Upper lobe of left lung (tissue), 6 donors: ENCODE results near the gene FKTN. TPM values are rescaled to one million over a fixed set of nuclear protein-coding genes. Genes with fewer than 3 reads are reported as not detected.

Source experiments
- ATAC-seq, 2 donors: fragments of 200-7000 bp; cut with Tn5 transposase; one replicate each; pipeline ENCODE4 v1.9.1; 2022; ENCODE audit warnings: mild to moderate bottlenecking in 2 of 2, moderate library complexity in 2 of 2; ENCODE audit not compliant: low FRiP score in 2 of 2
- DNase-seq, 2 donors: peaks; one replicate each; pipeline ENCODE4 v3.0.0-alpha.2; 2019 to 2020
- H3K27ac ChIP-seq, 4 donors: fragments of 200-600 bp; sonication (generic); one replicate each; pipeline ENCODE4 v1.5.1; 2016 to 2019
- H3K27me3 ChIP-seq, 4 donors: fragments of 200-600 bp; sonication (generic); one replicate each; pipeline ENCODE4 v1.5.1; 2017 to 2019
- H3K36me3 ChIP-seq, 4 donors: fragments of 200-600 bp; sonication (generic); one replicate each; pipeline ENCODE4 v1.5.1; 2016 to 2019
- H3K4me1 ChIP-seq, 4 donors: fragments of 200-600 bp; sonication (generic); one replicate each; pipeline ENCODE4 v1.5.1; 2018 to 2019
- H3K4me3 ChIP-seq, 4 donors: fragments of 200-600 bp; sonication (generic); one replicate each; pipeline ENCODE4 v1.5.1; 2017 to 2019; ENCODE audit warnings: mild to moderate bottlenecking in 2 of 4, moderate library complexity in 1 of 4
- H3K9me3 ChIP-seq, 4 donors: fragments of 200-600 bp; sonication (generic); one replicate each; pipeline ENCODE4 v1.5.1; 2018 to 2019
- EP300 ChIP-seq, 4 donors: sonication (generic); formaldehyde crosslinking; IDR thresholded peaks; one replicate each; pipeline ENCODE4 v1.5.1; 2017; ENCODE audit warnings: antibody characterized with exemption in 4 of 4, control low read depth in 2 of 4
- POLR2A ChIP-seq, 4 donors: fragments of 450-650 bp; IDR thresholded peaks; one replicate each; pipeline ENCODE4 v1.5.1; 2016 to 2017; ENCODE audit warnings: antibody characterized with exemption in 4 of 4, mild to moderate bottlenecking in 2 of 4
- POLR2AphosphoS5 ChIP-seq, 2 donors: sonication (generic); formaldehyde crosslinking; IDR thresholded peaks; one replicate each; pipeline ENCODE4 v1.5.1; 2017; ENCODE audit warnings: antibody characterized with exemption in 2 of 2
- WGBS, 2 donors: methylation state at CpG; one replicate each; pipeline ENCODE4 v1.1.5; 2017 to 2018; 5-methylcytosine and 5-hydroxymethylcytosine counted together
- total RNA-seq, 6 donors: library from RNA; depleted of rRNA in 4 of 6; stranded (reverse); fragments of >200 nt in 4 of 6; gene quantifications; one replicate each; pipeline versions ENCODE4 v1.1.0 to v1.2.1, GENCODE V29; 2016 to 2021
- TF ChIP-seq, protein P1 (sequence below), 6 experiments: fragments of 450-650 bp in 4 of 6; fragments of 200-600 bp in 2 of 6; sonication (generic) in 2 of 6; IDR thresholded peaks; one replicate each; pipeline ENCODE4 v1.5.1; 2016 to 2019; ENCODE audit warnings: antibody characterized with exemption in 6 of 6
- donor health status: DM: no; HTN: no; CAD: no; lungs with moderate emphysema.
- donor health status: DM: no; HTN: yes; CAD: no; lungs with severe emphysema.

The FKTN gene
- total RNA-seq, 6 donors from 2014 or later: 3.8 to 11.5 (median 8.3) TPM

DNA sequence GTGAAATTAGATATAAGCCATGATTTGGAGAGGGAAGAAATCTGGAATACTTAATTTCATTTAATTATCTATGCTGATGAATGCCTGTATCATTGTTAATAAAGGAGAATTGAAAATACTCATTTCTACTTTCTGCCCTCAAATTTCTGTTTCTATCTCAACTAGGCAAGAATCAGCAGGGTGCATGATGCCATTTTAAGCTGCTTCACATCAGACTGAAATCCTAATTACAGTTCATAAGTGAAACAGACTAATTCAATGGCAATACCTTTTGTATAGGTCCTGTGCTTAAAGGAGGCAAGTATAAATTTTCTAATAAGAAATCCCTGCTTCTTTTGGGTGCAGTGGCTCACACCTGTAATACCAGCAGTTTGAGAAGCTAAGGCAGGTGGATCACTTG lies 82.0 kb downstream of the FKTN start:
- peaks cover 0 to 25% (median 4%) of the 10 kb centered on the region in 4 donors for H3K36me3 ChIP-seq

DNA sequence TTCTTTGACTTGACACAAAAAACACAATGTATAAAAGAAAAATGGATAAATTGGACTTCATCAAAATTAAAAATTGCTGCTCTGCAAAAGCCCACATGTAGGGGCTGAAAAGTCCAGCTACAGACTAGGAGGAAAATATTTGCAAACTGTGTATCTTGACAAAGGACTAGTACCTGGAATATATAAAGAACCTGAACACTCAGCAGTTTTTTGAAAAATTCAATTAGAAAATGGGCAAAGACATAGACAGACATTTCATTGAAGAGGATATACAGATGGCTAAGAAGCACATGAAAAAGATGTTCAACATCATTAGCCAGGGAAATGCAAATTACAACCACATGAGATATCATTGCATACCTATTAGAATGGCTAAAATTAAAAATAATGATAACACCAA lies 85.9 kb downstream of the FKTN start:
- ATAC-seq (no peak), DNase-seq (no peak)
- Histone ChIP-seq H3K36me3 (peaks cover 0 to 12% (median 4%) of the 10 kb centered on the region in 4 donors), H3K27ac (no peak overlapping the region), H3K4me3 (no peak overlapping the region), H3K27me3 (no peaks in the 10 kb centered on the region), H3K9me3 (no peaks in the 10 kb centered on the region), H3K4me1 (no peaks in the 10 kb centered on the region)
- TF ChIP-seq POLR2AphosphoS5 (IDR thresholded peaks at IDR 0.05) (no peak), POLR2A (IDR thresholded peaks at IDR 0.05) (no peak), EP300 (IDR thresholded peaks at IDR 0.05) (no peak)
- TF ChIP-seq, protein P1, sequence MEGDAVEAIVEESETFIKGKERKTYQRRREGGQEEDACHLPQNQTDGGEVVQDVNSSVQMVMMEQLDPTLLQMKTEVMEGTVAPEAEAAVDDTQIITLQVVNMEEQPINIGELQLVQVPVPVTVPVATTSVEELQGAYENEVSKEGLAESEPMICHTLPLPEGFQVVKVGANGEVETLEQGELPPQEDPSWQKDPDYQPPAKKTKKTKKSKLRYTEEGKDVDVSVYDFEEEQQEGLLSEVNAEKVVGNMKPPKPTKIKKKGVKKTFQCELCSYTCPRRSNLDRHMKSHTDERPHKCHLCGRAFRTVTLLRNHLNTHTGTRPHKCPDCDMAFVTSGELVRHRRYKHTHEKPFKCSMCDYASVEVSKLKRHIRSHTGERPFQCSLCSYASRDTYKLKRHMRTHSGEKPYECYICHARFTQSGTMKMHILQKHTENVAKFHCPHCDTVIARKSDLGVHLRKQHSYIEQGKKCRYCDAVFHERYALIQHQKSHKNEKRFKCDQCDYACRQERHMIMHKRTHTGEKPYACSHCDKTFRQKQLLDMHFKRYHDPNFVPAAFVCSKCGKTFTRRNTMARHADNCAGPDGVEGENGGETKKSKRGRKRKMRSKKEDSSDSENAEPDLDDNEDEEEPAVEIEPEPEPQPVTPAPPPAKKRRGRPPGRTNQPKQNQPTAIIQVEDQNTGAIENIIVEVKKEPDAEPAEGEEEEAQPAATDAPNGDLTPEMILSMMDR (IDR thresholded peaks at IDR 0.05): no peak

More for the DNA sequence above, 82.0 kb downstream of the FKTN start:
- Histone ChIP-seq H3K4me1 (no peaks in the 10 kb centered on the region), H3K9me3 (no peaks in the 10 kb centered on the region), H3K27ac (no peak overlapping the region), H3K4me3 (no peak overlapping the region), H3K27me3 (no peaks in the 10 kb centered on the region)
- DNase-seq (no peak), ATAC-seq (no peak)
- TF ChIP-seq POLR2AphosphoS5 (IDR thresholded peaks at IDR 0.05) (no peak), EP300 (IDR thresholded peaks at IDR 0.05) (no peak), POLR2A (IDR thresholded peaks at IDR 0.05) (no peak)
- TF ChIP-seq, protein P1 (IDR thresholded peaks at IDR 0.05): no peak

DNA sequence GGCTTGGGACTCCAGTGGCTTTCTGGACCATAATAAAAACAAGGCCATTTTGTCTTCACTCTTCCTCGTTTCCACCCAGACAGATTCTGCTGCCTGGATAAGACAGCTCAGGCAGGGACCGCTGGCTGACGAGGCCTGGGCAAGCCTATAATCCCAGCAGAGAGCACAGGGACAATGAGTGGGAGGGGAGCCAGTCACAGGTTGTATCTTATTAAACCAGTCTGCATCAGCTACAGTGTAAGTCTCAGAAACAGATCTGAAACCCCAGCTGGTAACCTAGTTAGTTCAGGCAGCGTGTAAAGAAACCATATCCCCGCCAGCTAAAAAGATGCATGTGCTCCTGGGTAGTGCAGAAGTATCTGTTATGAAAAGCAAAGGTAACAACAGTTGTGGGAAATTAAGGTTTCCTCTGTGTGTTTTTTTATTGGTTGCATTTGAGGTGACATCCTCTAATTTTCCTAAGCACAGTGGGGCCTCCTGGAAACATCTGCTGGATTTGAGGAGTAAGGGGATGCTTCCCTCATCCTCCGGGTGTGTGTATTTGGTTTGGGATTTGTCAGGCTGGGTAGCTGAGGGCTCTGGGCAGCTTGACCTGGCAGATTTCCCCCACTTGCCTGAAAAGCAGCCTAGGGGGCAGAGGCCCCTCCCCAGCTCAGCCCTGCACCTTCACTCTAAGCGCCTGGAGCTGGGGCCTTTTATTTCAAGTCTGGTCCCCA lies 89.1 kb downstream of the FKTN start:
- no peak for TF ChIP-seq EP300 (IDR thresholded peaks at IDR 0.05)
- TF ChIP-seq POLR2AphosphoS5 (IDR thresholded peaks at IDR 0.05): no peak
- TF ChIP-seq, protein P1 (IDR thresholded peaks at IDR 0.05): no peak
- Histone ChIP-seq H3K9me3 (no peaks in the 10 kb centered on the region), H3K27me3 (no peaks in the 10 kb centered on the region), H3K4me3 (no peak overlapping the region), H3K27ac (no peak overlapping the region), H3K4me1 (no peaks in the 10 kb centered on the region), H3K36me3 (no peaks in the 10 kb centered on the region)
- no peak for DNase-seq
- ATAC-seq: no peak
- WGBS, 2 donors: 95% methylated on average over 7 of the region's 7 CpGs

DNA sequence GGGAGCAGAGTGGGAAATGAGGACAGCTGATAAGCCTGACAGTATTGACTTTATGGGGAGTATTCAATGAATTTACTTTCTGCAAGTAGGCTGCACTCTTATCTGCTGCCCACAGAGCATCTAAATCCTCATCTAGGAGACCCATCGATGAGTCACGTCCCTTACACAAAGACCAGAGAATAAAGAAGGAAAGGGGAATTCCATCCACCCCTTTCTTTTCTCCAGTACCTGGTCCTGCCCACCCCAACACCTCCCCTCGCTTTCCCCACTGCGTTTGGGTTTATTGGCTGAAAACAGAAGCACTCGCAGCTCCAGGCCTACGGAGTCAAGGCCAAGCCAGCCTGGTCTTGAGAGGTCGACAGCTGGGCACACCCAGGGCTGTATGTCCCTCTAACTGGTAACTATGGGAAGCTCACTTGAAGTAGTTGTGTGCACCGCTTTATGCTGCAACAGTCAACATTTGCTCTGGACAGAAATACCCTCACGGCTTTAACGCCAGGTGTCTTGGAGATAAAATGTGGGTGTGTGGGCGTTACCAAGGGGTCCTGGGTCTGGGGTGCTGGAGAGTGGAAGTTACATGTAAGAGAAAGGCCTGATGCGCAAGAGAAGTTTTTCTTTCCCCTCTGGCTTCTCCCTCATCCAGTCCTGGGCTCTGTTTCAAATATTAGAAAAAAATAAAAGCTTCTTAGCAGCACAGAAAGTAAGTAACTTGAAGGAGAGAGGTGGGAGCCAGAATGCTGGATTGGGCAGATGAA lies 89.8 kb downstream of the FKTN start:
- no peaks in the 10 kb centered on the region for H3K9me3 ChIP-seq
- TF ChIP-seq, protein P1 (IDR thresholded peaks at IDR 0.05): no peak
- TF ChIP-seq POLR2AphosphoS5 (IDR thresholded peaks at IDR 0.05): no peak
- TF ChIP-seq EP300 (IDR thresholded peaks at IDR 0.05): no peak
- no peak for TF ChIP-seq POLR2A (IDR thresholded peaks at IDR 0.05)
- no peaks in the 10 kb centered on the region for H3K36me3 ChIP-seq
- ATAC-seq: no peak
- DNase-seq: no peak
- H3K4me3 ChIP-seq: no peak overlapping the region
- no peaks in the 10 kb centered on the region for H3K4me1 ChIP-seq
- H3K27ac ChIP-seq: no peak overlapping the region
- WGBS, 2 donors: 88 to 92% methylated on average over 12 of the region's 12 CpGs
- H3K27me3 ChIP-seq: no peaks in the 10 kb centered on the region
